GM10266 (cell line): Measurements from ENCODE around the gene DHX57.
"Not testable (repeated sequence)": the region's sequence is repeated elsewhere in the genome, so short reads cannot be mapped to it uniquely, and the experiment has no call there.

Source experiments
- DNase-seq: peaks from one replicate; pipeline ENCODE4 v3.0.0; 2012; ENCODE audit errors: extremely low spot score
- CTCF ChIP-seq: IDR thresholded peaks from 2 replicates; pipeline ENCODE4 v1.5.1; 2012; ENCODE audit warnings: mild to moderate bottlenecking, low read depth; ENCODE audit not compliant: control insufficient read depth, insufficient read depth; ENCODE audit errors: missing control alignments

The DHX57 gene

DNA sequence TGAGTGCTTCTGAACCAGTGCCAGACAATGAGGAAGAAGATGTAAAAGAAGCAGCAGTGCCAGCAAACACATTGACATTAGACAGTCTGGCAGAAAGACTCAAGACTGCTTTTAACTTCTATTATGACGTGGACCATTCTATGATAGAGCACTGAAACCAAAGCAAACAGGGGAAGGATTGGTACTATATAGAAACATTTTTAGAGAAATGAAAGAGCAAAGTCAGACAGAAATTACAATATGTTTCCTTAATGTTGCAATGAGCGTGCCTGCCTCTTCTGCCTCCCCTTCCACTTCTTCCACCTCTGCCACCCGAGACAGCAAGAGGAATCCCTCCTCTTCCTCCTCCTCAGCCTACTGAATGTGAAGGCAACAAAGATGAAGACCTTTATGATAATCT is 39.7 kb downstream of the DHX57 start:
- TF ChIP-seq CTCF: no peak
- DNase-seq: peak; percentile 34

DNA sequence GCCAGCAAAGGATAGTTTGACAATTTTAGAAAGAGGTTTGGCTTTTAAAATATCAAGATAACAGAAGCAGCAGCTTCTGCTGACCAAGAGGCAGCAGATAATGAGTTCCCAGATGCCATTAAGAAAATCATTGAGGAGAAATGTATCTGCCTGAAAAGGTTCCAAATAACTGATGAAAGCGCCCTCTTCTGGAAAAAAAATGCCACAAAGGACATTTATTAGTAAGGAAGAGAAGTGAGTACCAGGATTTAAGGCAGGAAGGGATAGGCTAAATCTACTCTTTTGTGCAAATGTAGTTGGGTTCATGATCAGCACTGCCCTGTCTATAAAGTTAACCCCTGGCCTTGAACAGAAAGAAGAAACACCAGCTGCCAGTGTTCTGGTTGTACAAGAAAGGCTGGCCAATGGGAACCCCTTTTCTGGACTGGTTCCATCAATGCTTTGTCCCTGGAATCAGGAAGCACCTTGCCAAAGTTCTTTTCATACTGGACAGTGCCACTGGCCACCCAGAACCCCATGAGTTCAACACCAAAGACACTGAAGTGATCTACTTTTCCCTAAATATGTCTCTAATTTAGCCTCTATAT is 40.6 kb downstream of the DHX57 start:
- TF ChIP-seq CTCF: peak; percentile 29
- no peak for DNase-seq

GRCh38 chr2:38830526-38831159 is 45.1 kb downstream of the DHX57 start:
- no peak for DNase-seq
- no peak for TF ChIP-seq CTCF

DNA sequence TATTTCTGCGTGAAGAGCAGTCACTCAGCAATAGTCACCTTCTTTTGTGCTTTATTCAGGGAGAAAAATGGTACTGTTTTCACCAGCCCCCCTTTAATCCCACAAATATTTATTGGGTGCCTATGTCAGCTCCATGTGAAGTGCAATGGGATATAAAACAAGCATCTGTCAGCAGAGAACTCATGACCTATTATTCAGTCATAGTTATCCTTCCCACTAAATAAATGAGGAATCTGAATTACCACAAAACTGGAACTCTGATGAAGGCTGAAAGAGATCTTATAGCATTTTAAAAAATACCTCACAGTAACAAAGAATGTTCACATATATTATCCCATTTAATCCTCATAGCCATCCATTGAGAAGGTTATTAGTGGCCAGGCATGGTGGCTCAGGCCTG is 45.8 kb downstream of the DHX57 start:
- TF ChIP-seq CTCF: no peak
- DNase-seq: no peak

- DNase-seq: no peak
- TF ChIP-seq CTCF: no peak
These were observed 47.3 kb downstream of the DHX57 start for GRCh38 chr2:38828460-38828859.

DNA sequence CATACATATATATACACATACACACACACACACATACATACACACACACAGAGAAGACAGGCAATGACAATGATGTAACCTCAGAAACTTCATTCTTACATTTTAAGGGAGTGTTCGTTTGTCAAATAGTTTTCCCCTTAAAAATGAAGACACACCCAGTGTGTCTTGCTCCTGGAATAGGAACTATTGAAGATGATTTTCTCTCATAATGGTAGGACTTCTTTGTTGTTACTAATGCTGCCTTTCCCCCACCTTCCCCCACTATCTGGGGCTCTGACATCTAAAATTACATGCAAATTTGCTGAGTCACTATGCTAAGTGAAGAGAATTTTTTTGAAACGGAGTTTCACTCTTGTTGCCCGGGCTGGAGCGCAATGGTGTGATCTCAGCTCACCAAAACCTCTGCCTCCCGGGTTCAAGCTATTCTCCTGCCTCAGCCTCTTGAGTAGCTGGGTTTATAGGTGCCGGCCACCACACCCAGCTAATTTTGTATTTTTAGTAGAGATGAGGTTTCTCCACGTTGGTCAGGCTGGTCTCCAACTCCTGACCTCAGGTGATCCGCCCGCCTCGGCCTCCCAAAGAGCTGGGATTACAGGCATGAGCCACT is 48.1 kb downstream of the DHX57 start:
- DNase-seq: not testable (repeated sequence)

DNA sequence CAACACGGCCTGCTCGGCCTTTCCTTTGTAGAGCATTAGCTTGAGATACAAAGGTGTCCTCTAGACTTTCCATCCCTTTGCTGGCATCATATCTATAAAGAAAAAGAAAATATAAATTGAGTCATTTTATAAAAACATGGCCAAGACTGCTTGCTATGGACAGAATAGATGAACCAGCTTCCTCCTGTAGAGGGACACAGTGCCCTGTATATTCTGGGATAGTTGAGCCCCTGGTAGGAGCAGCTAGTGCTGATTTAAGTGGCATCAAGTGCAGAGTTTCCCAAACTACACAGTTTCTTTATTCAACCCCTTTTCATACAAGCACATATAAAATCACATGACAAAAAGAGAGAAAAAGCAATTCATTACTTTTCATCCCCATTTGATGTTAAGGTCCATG is 49.8 kb downstream of the DHX57 start:
- no peak for TF ChIP-seq CTCF
- DNase-seq: no peak
